Choroid plexus epithelial cell (primary cell): ENCODE results near the gene GLIPR1.

ENCODE experiments used
- DNase-seq: peaks from one replicate; pipeline ENCODE4 v3.0.0-alpha.2; 2010; ENCODE audit warnings: low read depth
- H3K4me3 ChIP-seq: 2 replicates; pipeline ENCODE4 v1.5.1; 2011; ENCODE audit warnings: low read depth, mild to moderate bottlenecking, control low read depth, low read length, moderate library complexity
- TF ChIP-seq, protein P1 (sequence below): conservative IDR thresholded peaks from 2 replicates; pipeline ENCODE4 v1.5.1; 2011; ENCODE audit warnings: low read depth, mild to moderate bottlenecking, control low read depth, inconsistent platforms, low read length, moderate library complexity

GLIPR1 gene

DNA sequence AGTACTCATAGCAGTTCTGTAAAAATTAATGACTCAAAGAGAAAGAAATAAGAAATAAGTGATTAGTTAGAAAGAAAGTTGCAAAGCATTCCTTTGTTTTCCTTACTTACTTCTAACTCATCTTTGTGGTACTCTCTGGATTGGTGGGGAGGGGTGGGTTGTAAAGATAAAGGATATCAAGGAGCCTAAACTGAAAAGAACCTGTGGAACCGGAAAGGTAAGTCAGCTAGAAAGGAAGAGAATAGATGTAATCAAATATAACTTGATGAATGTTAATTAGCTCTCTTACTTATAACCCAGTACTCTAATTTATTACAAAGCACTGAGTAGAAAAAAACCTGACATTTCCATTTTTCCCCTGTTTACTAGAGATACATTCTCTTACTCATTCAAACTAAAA is 68.3 kb downstream of the GLIPR1 start:
- TF ChIP-seq, protein P1, sequence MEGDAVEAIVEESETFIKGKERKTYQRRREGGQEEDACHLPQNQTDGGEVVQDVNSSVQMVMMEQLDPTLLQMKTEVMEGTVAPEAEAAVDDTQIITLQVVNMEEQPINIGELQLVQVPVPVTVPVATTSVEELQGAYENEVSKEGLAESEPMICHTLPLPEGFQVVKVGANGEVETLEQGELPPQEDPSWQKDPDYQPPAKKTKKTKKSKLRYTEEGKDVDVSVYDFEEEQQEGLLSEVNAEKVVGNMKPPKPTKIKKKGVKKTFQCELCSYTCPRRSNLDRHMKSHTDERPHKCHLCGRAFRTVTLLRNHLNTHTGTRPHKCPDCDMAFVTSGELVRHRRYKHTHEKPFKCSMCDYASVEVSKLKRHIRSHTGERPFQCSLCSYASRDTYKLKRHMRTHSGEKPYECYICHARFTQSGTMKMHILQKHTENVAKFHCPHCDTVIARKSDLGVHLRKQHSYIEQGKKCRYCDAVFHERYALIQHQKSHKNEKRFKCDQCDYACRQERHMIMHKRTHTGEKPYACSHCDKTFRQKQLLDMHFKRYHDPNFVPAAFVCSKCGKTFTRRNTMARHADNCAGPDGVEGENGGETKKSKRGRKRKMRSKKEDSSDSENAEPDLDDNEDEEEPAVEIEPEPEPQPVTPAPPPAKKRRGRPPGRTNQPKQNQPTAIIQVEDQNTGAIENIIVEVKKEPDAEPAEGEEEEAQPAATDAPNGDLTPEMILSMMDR = no peak
- DNase-seq = no peak
- H3K4me3 ChIP-seq = no peak overlapping the region

- TF ChIP-seq, protein P1 = no peak
- no peak for DNase-seq
- H3K4me3 ChIP-seq = no peak overlapping the region
These were observed 69.4 kb downstream of the GLIPR1 start for GRCh38 chr12:75549989-75550388.

DNA sequence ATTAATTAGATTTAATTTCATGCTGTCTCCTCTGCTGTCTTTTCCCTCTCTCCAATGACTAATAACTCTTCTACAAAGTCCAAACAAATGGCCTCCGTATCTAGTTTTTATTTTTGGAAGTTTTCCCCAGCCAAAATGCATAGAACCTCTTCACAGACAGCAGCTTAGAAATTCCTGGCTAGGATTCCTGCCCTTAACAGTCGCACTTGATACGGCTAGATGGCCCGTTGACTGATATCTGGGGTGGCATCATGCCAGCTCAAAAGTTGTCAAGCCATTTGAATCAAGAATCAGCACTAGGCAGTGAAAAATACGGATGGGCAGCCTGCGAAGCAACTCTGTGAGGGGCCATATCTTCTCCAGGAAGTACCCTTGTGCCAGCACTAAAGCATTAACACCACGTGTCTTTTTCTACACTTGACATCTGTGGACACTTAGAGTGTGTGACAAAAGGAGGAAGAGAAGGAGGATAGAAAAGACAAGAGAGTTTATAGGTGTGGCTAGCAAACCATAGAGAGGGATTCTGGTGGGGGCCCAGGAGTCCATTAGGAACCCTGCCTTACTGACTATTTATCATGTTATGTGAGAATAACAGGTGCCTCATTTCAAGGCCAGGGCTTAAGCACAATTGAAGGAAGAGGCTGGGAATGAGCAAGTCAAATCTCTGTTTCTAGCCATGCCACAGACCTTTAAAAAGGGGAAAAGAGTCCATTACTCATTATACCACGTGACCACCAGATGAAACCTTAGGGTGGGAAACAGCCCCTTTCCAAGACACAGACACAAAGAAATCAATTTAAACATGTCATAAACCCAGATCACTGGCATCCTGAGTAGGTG is 70.1 kb downstream of the GLIPR1 start:
- H3K4me3 ChIP-seq = no peak overlapping the region
- DNase-seq = no peak
- TF ChIP-seq, protein P1 = no peak

DNA sequence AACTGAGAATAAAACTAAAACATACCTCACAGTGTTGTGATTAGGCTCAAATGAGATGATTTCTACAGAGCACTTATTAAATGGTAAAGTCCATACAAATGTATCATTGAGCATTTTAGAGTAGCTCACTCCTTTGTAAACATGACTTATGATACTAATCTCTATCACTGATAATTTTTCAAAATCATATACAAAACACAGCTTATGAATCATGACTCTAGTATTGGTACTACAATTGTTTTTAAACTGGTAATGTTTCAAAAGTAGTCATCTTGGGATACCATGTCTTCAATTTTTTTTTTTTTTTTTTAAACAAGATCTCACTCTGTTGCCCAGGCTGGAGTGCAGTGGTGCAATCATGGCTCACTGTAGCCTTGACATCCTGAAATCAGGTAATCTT is 70.9 kb downstream of the GLIPR1 start:
- no peak overlapping the region for H3K4me3 ChIP-seq
- TF ChIP-seq, protein P1 = no peak
- DNase-seq = no peak

DNA sequence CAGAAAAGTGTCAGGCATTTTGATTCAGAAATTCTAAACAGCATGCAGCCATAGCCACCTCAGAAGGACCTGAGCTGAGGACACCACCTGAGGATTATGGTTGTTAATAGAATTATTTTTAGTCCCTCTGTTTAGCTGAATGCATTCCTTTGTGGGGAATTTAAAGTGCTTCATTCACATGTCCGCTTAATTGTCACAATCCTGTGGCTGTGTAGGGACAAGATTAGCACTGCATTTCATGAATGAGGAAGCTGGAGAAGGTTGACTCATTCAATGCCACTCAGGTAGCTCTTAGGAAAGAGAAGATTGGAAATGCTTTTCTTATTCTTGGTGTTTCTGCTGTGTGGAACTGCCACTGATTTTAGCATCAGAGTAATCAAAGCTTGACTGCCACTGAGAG is 72.8 kb downstream of the GLIPR1 start:
- DNase-seq = no peak
- TF ChIP-seq, protein P1 = no peak
- H3K4me3 ChIP-seq = no peak overlapping the region
